ENCODE data around the gene MINDY2.

The MINDY2 gene

GRCh38 chr15:58755350-58755749 is 15.8 kb upstream of the MINDY2 start:
- TF ChIP-seq FOXM1 (IDR thresholded peaks at IDR 0.05; ENCODE audit: borderline replicate concordance, low read depth) (no peak), USF1 (IDR thresholded peaks at IDR 0.05) (no peak), NFIC (IDR thresholded peaks at IDR 0.05) (no peak), TAF1 (IDR thresholded peaks at IDR 0.05; ENCODE audit: low read depth) (no peak), YY1 (IDR thresholded peaks at IDR 0.05; ENCODE audit: low read depth) (no peak), ZBTB7A (IDR thresholded peaks at IDR 0.05; ENCODE audit: low read depth) (no peak), EP300 (IDR thresholded peaks at IDR 0.05; ENCODE audit: borderline replicate concordance) (no peak), CEBPB (IDR thresholded peaks at IDR 0.05) (no peak), RAD21 (IDR thresholded peaks at IDR 0.05; ENCODE audit: low read depth) (no peak), EGR1 (IDR thresholded peaks at IDR 0.05) (no peak), CREB1 (IDR thresholded peaks at IDR 0.05; ENCODE audit: low read depth) (no peak), TCF12 (IDR thresholded peaks at IDR 0.05; ENCODE audit: low read depth) (no peak), TEAD4 (IDR thresholded peaks at IDR 0.05) (no peak)
- TF ChIP-seq, protein P1, sequence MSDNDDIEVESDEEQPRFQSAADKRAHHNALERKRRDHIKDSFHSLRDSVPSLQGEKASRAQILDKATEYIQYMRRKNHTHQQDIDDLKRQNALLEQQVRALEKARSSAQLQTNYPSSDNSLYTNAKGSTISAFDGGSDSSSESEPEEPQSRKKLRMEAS (IDR thresholded peaks at IDR 0.05), result no peak
- TF ChIP-seq, protein P2, sequence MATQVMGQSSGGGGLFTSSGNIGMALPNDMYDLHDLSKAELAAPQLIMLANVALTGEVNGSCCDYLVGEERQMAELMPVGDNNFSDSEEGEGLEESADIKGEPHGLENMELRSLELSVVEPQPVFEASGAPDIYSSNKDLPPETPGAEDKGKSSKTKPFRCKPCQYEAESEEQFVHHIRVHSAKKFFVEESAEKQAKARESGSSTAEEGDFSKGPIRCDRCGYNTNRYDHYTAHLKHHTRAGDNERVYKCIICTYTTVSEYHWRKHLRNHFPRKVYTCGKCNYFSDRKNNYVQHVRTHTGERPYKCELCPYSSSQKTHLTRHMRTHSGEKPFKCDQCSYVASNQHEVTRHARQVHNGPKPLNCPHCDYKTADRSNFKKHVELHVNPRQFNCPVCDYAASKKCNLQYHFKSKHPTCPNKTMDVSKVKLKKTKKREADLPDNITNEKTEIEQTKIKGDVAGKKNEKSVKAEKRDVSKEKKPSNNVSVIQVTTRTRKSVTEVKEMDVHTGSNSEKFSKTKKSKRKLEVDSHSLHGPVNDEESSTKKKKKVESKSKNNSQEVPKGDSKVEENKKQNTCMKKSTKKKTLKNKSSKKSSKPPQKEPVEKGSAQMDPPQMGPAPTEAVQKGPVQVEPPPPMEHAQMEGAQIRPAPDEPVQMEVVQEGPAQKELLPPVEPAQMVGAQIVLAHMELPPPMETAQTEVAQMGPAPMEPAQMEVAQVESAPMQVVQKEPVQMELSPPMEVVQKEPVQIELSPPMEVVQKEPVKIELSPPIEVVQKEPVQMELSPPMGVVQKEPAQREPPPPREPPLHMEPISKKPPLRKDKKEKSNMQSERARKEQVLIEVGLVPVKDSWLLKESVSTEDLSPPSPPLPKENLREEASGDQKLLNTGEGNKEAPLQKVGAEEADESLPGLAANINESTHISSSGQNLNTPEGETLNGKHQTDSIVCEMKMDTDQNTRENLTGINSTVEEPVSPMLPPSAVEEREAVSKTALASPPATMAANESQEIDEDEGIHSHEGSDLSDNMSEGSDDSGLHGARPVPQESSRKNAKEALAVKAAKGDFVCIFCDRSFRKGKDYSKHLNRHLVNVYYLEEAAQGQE (IDR thresholded peaks at IDR 0.05; ENCODE audit: low read depth), result no peak

GRCh38 chr15:58755956-58756355 is 15.1 kb upstream of the MINDY2 start:
- TF ChIP-seq NFIC (IDR thresholded peaks at IDR 0.05) (peak; percentile 94), TAF1 (IDR thresholded peaks at IDR 0.05; ENCODE audit: low read depth) (no peak)

GRCh38 chr15:58758141-58758540 is 13.0 kb upstream of the MINDY2 start:
- TF ChIP-seq FOXM1 (IDR thresholded peaks at IDR 0.05; ENCODE audit: borderline replicate concordance, low read depth), result no peak
- no peak for TF ChIP-seq TAF1 (IDR thresholded peaks at IDR 0.05; ENCODE audit: low read depth)
- TF ChIP-seq CREB1 (IDR thresholded peaks at IDR 0.05; ENCODE audit: low read depth), result no peak
- no peak for TF ChIP-seq USF1 (IDR thresholded peaks at IDR 0.05)
- TF ChIP-seq YY1 (IDR thresholded peaks at IDR 0.05; ENCODE audit: low read depth), result no peak
- no peak for TF ChIP-seq NFIC (IDR thresholded peaks at IDR 0.05)
- no peak for TF ChIP-seq EP300 (IDR thresholded peaks at IDR 0.05; ENCODE audit: borderline replicate concordance)
- no peak for TF ChIP-seq CEBPB (IDR thresholded peaks at IDR 0.05)
- TF ChIP-seq RAD21 (IDR thresholded peaks at IDR 0.05; ENCODE audit: low read depth), result peak; percentile 48

- TF ChIP-seq, protein P2 (IDR thresholded peaks at IDR 0.05; ENCODE audit: low read depth), result no peak
- no peak for TF ChIP-seq RAD21 (IDR thresholded peaks at IDR 0.05; ENCODE audit: low read depth)
- no peak for TF ChIP-seq TEAD4 (IDR thresholded peaks at IDR 0.05)
- TF ChIP-seq EGR1 (IDR thresholded peaks at IDR 0.05), result no peak
- no peak for TF ChIP-seq CEBPB (IDR thresholded peaks at IDR 0.05)
- no peak for TF ChIP-seq NFIC (IDR thresholded peaks at IDR 0.05)
- TF ChIP-seq, protein P1 (IDR thresholded peaks at IDR 0.05), result no peak
- no peak for TF ChIP-seq FOXM1 (IDR thresholded peaks at IDR 0.05; ENCODE audit: borderline replicate concordance, low read depth)
- TF ChIP-seq USF1 (IDR thresholded peaks at IDR 0.05), result no peak
- TF ChIP-seq TCF12 (IDR thresholded peaks at IDR 0.05; ENCODE audit: low read depth), result no peak
- no peak for TF ChIP-seq EP300 (IDR thresholded peaks at IDR 0.05; ENCODE audit: borderline replicate concordance)
- TF ChIP-seq ZBTB7A (IDR thresholded peaks at IDR 0.05; ENCODE audit: low read depth), result no peak
- TF ChIP-seq TAF1 (IDR thresholded peaks at IDR 0.05; ENCODE audit: low read depth), result no peak
- TF ChIP-seq YY1 (IDR thresholded peaks at IDR 0.05; ENCODE audit: low read depth), result no peak
Measured at GRCh38 chr15:58760385-58761009, 10.6 kb upstream of the MINDY2 start.

DNA sequence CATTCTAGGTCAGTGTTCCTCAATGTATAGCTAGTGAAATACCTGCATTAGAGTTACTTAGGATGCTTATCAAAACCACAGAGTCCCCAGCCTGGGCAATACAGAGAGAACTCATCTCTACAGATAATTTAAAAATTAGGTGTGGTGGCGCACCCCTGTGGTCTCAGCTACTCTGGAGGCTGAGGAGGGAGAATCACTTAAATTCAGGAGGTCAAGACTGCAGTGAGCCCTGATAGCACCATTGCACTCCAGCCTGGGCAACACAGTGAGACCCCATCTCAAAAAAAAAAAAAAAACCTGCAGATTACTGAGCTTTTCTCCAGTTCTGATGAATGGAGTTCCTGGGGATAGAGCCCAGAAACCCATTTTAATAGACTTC is 10.1 kb upstream of the MINDY2 start:
- TF ChIP-seq TEAD4 (IDR thresholded peaks at IDR 0.05) (no peak), RAD21 (IDR thresholded peaks at IDR 0.05; ENCODE audit: low read depth) (0 out of 2 replicates have a peak, but pooled peaks have one; percentile 1)

DNA sequence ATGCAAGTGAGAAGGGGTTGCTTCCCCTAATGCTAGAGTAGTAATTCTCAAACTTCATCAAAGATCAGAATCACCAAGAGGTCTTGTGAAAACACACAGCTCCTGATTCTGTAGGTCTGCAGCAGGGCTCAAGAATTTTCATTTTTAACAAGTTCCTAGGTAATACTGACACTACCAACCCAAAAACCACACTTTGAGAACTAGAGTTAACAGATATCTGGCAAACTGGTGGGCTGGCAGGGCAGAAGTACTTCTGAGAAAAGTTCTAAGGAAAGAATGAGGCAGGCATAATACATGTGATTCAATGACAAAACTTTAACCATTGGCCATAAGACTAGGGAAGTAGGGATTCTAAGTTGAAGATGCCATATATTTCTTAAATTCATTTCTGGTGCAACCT is 8.8 kb upstream of the MINDY2 start:
- no peak for TF ChIP-seq EGR1 (IDR thresholded peaks at IDR 0.05)
- no peak for TF ChIP-seq RAD21 (IDR thresholded peaks at IDR 0.05; ENCODE audit: low read depth)
- TF ChIP-seq FOXM1 (IDR thresholded peaks at IDR 0.05; ENCODE audit: borderline replicate concordance, low read depth), result no peak
- TF ChIP-seq, protein P1 (IDR thresholded peaks at IDR 0.05), result no peak
- TF ChIP-seq, protein P2 (IDR thresholded peaks at IDR 0.05; ENCODE audit: low read depth), result no peak
- no peak for TF ChIP-seq CEBPB (IDR thresholded peaks at IDR 0.05)
- no peak for TF ChIP-seq TEAD4 (IDR thresholded peaks at IDR 0.05)
- no peak for TF ChIP-seq YY1 (IDR thresholded peaks at IDR 0.05; ENCODE audit: low read depth)
